Fibroblast of villous mesenchyme (primary cell): Measurements from ENCODE around the gene MDM2. TPM values are rescaled to one million over a fixed set of nuclear protein-coding genes. Genes with fewer than 3 reads are reported as not detected.
A peak's percentile ranks its signal among the peaks of the same experiment; 100 is the strongest.

Experiments
- DNase-seq: peaks from one replicate; pipeline ENCODE4 v3.0.0-alpha.2; 2010; ENCODE audit warnings: low read depth
- H3K4me3 ChIP-seq: 2 replicates; pipeline ENCODE4 v1.5.1; 2011; ENCODE audit warnings: low read depth, mild to moderate bottlenecking, low read length
- total RNA-seq: library from RNA; depleted of rRNA; stranded (reverse); fragments of >200 nt; gene quantifications from 2 replicates; pipeline ENCODE4 v1.2.3, GENCODE V29; 2012
- TF ChIP-seq, protein P1 (sequence below): IDR thresholded peaks from 2 replicates; pipeline ENCODE4 v1.5.1; 2012; ENCODE audit warnings: low read depth, mild to moderate bottlenecking, low read length; ENCODE audit not compliant: insufficient read depth

MDM2 gene
- total RNA-seq, 1 donor = 245 TPM

DNA sequence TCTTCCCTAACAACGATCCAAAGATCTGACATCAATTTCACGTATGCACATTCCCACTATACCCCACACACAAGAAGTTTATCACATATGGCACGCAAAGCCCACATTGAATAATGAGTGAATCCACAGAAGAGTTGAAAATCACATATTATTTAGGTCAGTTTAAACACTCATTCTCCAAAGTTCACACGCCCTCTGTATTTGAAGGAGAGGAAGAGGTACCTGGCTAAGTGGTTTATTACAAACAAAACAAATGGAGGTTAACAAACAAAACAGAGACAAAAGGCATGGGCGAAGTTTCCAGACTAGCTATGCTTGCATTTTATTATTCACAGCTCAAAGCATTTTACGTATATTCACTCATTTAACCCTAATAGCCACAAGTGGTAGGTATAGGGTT is 83.2 kb downstream of the MDM2 start:
- TF ChIP-seq, protein P1, sequence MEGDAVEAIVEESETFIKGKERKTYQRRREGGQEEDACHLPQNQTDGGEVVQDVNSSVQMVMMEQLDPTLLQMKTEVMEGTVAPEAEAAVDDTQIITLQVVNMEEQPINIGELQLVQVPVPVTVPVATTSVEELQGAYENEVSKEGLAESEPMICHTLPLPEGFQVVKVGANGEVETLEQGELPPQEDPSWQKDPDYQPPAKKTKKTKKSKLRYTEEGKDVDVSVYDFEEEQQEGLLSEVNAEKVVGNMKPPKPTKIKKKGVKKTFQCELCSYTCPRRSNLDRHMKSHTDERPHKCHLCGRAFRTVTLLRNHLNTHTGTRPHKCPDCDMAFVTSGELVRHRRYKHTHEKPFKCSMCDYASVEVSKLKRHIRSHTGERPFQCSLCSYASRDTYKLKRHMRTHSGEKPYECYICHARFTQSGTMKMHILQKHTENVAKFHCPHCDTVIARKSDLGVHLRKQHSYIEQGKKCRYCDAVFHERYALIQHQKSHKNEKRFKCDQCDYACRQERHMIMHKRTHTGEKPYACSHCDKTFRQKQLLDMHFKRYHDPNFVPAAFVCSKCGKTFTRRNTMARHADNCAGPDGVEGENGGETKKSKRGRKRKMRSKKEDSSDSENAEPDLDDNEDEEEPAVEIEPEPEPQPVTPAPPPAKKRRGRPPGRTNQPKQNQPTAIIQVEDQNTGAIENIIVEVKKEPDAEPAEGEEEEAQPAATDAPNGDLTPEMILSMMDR = no peak
- no peak for DNase-seq
- no peak overlapping the region for H3K4me3 ChIP-seq

DNA sequence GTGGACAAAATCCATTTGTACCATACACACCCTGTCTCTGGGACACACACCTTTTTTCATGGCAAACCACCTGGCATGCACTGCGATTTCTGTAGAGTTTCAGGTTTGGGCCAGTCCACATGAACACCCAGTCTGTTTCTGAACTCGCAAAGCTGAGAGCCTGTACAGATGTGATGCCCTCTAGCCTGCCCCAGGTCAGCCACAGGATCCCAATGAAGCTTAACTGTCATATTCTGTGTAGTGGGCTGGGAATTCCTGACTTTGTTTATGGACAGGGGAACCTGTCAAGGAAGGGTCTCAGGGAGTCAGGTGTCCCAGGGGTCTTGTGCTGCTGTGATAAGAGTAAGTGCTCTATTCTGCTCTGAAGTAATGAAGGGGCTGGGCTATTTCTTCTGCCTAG is 85.2 kb downstream of the MDM2 start:
- TF ChIP-seq, protein P1 = no peak
- H3K4me3 ChIP-seq = no peak overlapping the region
- no peak for DNase-seq

DNA sequence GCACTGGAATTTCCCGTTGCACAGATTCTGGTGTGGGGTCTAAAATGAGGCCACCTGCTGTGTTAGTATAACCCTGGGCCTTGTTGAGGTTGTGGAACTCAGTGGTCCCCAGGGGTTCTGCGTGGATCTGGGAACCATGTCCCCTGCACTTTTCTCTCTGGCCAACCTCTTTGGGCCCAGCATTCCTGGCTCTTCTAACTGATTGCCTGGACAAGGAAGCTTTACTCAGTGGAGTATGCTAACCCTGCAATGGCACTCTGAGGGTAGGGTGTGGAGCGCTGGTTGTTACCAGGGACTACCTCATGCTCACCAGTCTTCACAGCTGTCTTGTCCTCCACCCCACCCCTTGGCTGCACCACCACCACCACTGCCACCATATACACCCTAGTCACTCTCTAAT is 85.8 kb downstream of the MDM2 start:
- TF ChIP-seq, protein P1 = no peak
- no peak for DNase-seq
- H3K4me3 ChIP-seq = no peak overlapping the region

DNA sequence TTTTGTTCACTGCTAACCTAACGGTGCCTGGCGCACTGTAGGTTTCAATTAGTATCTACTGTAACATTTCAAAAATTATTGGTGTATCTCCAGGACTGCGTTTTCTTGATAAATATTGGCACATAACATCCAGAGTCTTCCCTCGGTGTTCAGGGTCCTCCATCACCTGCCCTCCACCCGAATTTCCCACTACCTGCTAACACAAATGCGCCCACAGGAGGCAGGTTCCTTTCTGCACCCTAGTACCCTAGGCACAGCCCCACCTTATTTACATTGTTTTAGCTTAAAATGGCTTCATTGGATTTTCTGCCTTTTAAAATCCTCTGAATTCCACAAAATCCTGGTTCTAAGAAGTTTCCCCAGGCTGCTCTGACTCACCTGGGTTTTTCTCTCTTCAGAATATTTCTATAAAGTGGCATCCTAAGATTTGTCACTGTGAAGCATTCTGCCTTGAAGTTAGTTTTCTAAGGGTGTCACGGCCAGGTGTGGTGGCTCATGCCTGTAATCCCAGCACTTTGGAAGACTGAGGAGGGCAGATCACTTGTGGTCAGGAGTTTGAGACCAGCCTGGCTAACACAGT is 86.4 kb downstream of the MDM2 start:
- H3K4me3 ChIP-seq = no peak overlapping the region
- TF ChIP-seq, protein P1 = no peak
- DNase-seq = no peak

DNA sequence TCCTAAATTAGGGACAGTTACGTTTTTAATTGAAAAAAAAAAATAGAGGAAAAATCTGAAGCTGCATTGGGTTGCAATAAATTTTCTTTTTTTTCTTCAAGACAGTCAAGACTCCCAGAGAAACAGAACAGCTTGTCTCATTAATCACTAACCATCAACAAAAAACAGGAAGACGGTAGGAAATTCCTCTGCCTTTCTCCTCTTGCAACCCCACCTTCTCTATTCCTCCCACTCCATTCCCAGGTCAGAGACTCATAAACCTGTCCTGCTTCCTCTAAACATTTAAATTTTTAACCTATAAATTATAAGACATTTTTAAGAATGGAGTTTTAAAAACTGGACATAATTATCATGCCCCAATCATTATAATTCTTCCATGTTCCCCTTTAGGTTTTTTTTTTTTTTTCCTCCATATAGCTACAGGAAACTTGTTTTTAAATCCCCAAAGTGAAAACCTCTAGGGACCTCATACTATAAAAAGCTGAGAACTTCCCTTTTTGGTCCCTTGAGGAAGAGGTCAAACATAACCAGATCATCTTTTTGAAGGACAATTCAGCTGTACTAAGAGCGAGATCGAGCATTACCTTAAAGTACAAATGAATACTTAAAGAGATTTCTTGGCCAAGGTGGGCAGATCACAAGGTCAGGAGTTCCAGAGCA is 89.0 kb downstream of the MDM2 start:
- DNase-seq = peak; percentile 65
- TF ChIP-seq, protein P1 = no peak
- no peak overlapping the region for H3K4me3 ChIP-seq

DNA sequence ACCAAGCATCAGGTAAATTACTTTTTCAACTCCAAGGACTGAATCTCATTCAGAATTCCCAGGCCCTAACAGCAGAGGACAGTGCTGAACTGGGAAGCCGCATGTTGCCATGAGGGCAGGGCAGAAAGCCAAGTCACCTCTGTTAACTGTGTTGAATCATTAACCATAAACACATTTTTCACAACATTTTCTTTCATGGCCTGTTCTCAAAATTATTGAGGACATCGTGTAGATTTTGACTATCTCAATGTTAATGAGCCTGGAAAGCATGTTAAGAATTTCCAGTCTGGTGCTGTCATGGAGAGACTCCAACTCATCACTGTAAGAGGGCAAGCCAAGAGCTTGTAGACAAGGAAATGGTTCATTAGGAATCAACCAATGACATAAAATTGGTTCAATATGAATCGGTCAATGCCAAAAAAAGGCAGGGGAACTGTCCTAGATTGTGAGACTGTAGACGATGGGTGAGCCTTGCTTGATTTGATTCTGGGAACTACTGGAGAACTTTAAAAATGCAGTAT is 91.3 kb downstream of the MDM2 start:
- DNase-seq = peak; percentile 84
- no peak overlapping the region for H3K4me3 ChIP-seq
- TF ChIP-seq, protein P1 = peak; percentile 49
